Measurements from ENCODE around the gene BCAS3.

BCAS3 gene

GRCh38 chr17:61395409-61395982, 717.8 kb downstream of the BCAS3 start:
- no peak for DNase-seq (ENCODE audit: low read depth)
- no peak overlapping the region for H3K4me3 ChIP-seq (replicated peaks; ENCODE audit: low read depth, low read length)
- TF ChIP-seq CTCF (IDR thresholded peaks at IDR 0.05; ENCODE audit: low read length, missing control alignments) = no peak

- no peak overlapping the region for H3K4me3 ChIP-seq (replicated peaks; ENCODE audit: low read depth, low read length)
- no peak for DNase-seq (ENCODE audit: low read depth)
- TF ChIP-seq CTCF (IDR thresholded peaks at IDR 0.05; ENCODE audit: low read length, missing control alignments) = no peak
Measured at GRCh38 chr17:61395983-61396585, 718.4 kb downstream of the BCAS3 start.

- DNase-seq (ENCODE audit: low read depth) = no peak
- H3K4me3 ChIP-seq (replicated peaks; ENCODE audit: low read depth, low read length) = no peak overlapping the region
- TF ChIP-seq CTCF (IDR thresholded peaks at IDR 0.05; ENCODE audit: low read length, missing control alignments) = no peak
Measured at GRCh38 chr17:61396586-61397085, 719.0 kb downstream of the BCAS3 start.

- H3K4me3 ChIP-seq (replicated peaks; ENCODE audit: low read depth, low read length) = no peak overlapping the region
- no peak for TF ChIP-seq CTCF (IDR thresholded peaks at IDR 0.05; ENCODE audit: low read length, missing control alignments)
- no peak for DNase-seq (ENCODE audit: low read depth)
Measured at GRCh38 chr17:61397086-61397842, 719.6 kb downstream of the BCAS3 start.

- TF ChIP-seq CTCF (IDR thresholded peaks at IDR 0.05; ENCODE audit: low read length, missing control alignments) = no peak
- peak overlapping the region; percentile 63 for H3K4me3 ChIP-seq (replicated peaks; ENCODE audit: low read depth, low read length)
- no peak for DNase-seq (ENCODE audit: low read depth)
Measured at GRCh38 chr17:61398721-61399130, 721.1 kb downstream of the BCAS3 start.

- H3K4me3 ChIP-seq (replicated peaks; ENCODE audit: low read depth, low read length) = peak within 1 kb of the TSS; percentile 63
- no peak for TF ChIP-seq CTCF (IDR thresholded peaks at IDR 0.05; ENCODE audit: low read length, missing control alignments)
- peak; percentile 86 for DNase-seq (ENCODE audit: low read depth)
Measured at GRCh38 chr17:61399131-61400065, 721.7 kb downstream of the BCAS3 start, which contains the start of gene TBX2. Gene TBX2, plus strand, starts transcription at chr17:61399843. Its CDS starts 334 bp downstream, at chr17:61400177.
